HG02981 (cell line): ENCODE data around the gene TMEM97.
"Not testable (repeated sequence)": the region's sequence is repeated elsewhere in the genome, so short reads cannot be mapped to it uniquely, and the experiment has no call there.

Experiments used
- ATAC-seq: cut with Tn5 transposase; IDR thresholded peaks from one replicate; pipeline ENCODE4 v1.9.1; 2021; ENCODE audit warnings: mild to moderate bottlenecking, moderate library complexity; ENCODE audit not compliant: unreplicated experiment

The TMEM97 gene

GRCh38 chr17:28318759-28319597, at the start of gene TMEM97:
Gene TMEM97 (plus strand): TSS chr17:28319200. CDS start chr17:28319240, 40 bp downstream.
- ATAC-seq = peak; percentile 96

- no peak for ATAC-seq
These were observed 48.9 kb upstream of the TMEM97 start for GRCh38 chr17:28270055-28270454.

GRCh38 chr17:28270926-28271325, 48.1 kb upstream of the TMEM97 start:
- no peak for ATAC-seq

GRCh38 chr17:28271431-28271830, 47.6 kb upstream of the TMEM97 start:
- ATAC-seq = no peak

- no peak for ATAC-seq
These were observed 46.8 kb upstream of the TMEM97 start for GRCh38 chr17:28272166-28272565.

GRCh38 chr17:28273341-28273740, 45.7 kb upstream of the TMEM97 start:
- not testable (repeated sequence) for ATAC-seq

GRCh38 chr17:28274591-28275265, 44.3 kb upstream of the TMEM97 start:
- ATAC-seq = no peak

- ATAC-seq = no peak
These were observed 43.0 kb upstream of the TMEM97 start for GRCh38 chr17:28276011-28276410.

- ATAC-seq = no peak
These were observed 39.6 kb upstream of the TMEM97 start for GRCh38 chr17:28279411-28279810.

- ATAC-seq = no peak
These were observed 38.2 kb upstream of the TMEM97 start for GRCh38 chr17:28280826-28281225.

- no peak for ATAC-seq
These were observed 36.4 kb upstream of the TMEM97 start for GRCh38 chr17:28282596-28282995.

GRCh38 chr17:28285965-28286364, 33.0 kb upstream of the TMEM97 start:
- ATAC-seq = no peak

- no peak for ATAC-seq
These were observed 28.3 kb upstream of the TMEM97 start for GRCh38 chr17:28290703-28291102.

- ATAC-seq = no peak
These were observed 27.1 kb upstream of the TMEM97 start for GRCh38 chr17:28291780-28292330.

GRCh38 chr17:28292878-28293277, 26.1 kb upstream of the TMEM97 start:
- ATAC-seq = not testable (repeated sequence)

GRCh38 chr17:28293994-28294393, 25.0 kb upstream of the TMEM97 start:
- no peak for ATAC-seq

- no peak for ATAC-seq
These were observed 23.1 kb upstream of the TMEM97 start for GRCh38 chr17:28295677-28296578.

GRCh38 chr17:28298449-28298848, 20.6 kb upstream of the TMEM97 start:
- ATAC-seq = no peak

- ATAC-seq = no peak
These were observed 12.0 kb upstream of the TMEM97 start for GRCh38 chr17:28306954-28307401.

- no peak for ATAC-seq
These were observed 5.2 kb upstream of the TMEM97 start for GRCh38 chr17:28313841-28314240.
